HCT116 (cell line): Measurements from ENCODE around the gene ALDH7A1.

Experiments
- CEBPB ChIP-seq: IDR thresholded peaks from 2 replicates; pipeline ENCODE4 v1.6.1; 2012; ENCODE audit warnings: low read depth
- POLR2A ChIP-seq: IDR thresholded peaks from 2 replicates; pipeline ENCODE4 v1.7.0; 2011; ENCODE audit warnings: borderline replicate concordance; ENCODE audit not compliant: insufficient read depth, insufficient read length; ENCODE audit errors: extremely low read depth
- RAD21 ChIP-seq: IDR thresholded peaks from 2 replicates; pipeline ENCODE4 v1.6.1; 2012; ENCODE audit warnings: low read depth, mild to moderate bottlenecking
- SIN3A ChIP-seq: IDR thresholded peaks from 2 replicates; pipeline ENCODE4 v1.6.1; 2012; ENCODE audit warnings: low read depth
- SP1 ChIP-seq: IDR thresholded peaks from 2 replicates; pipeline ENCODE4 v1.6.1; 2012; ENCODE audit warnings: low read depth
- TCF7L2 ChIP-seq: IDR thresholded peaks from 2 replicates; pipeline ENCODE4 v1.7.0; 2011; ENCODE audit warnings: borderline replicate concordance, inconsistent platforms; ENCODE audit not compliant: insufficient read depth, insufficient read length; ENCODE audit errors: extremely low read depth
- TF ChIP-seq, protein P1 (sequence below), 3 experiments: fragments of 200-600 bp in 1 of 3; sonication (generic) in 1 of 3; IDR thresholded peaks in 2 of 3; conservative IDR thresholded peaks in 1 of 3; 2 replicates each; pipeline ENCODE4 v1.5.1; 2012 to 2017; ENCODE audit warnings: low read depth in 2 of 3, low read length in 2 of 3, antibody characterized with exemption in 1 of 3, borderline replicate concordance in 1 of 3, control low read depth in 1 of 3, mild to moderate bottlenecking in 1 of 3, mixed read lengths in 1 of 3, mixed run types in 1 of 3, moderate library complexity in 1 of 3; ENCODE audit not compliant: insufficient read depth in 1 of 3

DNA sequence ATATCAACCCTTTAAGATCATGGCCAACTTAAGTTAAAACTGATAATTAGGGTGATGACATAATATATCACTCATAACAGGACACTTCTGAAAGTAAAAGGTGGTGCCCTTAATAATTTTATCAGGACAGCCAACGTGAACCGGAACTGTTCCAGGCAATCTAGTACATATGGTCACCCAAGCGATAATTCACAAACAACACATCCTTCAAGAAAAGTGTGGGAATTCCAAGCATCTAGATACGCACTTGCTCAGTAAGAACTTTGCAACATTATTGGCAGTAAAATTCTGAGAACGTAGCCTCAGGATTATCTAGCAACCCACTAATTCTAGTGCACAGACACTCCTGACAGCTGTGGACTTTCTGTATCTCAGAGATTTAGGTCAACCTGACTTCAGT lies 85.7 kb downstream of the ALDH7A1 start:
- TF ChIP-seq SIN3A (no peak), TCF7L2 (no peak), POLR2A (no peak), CEBPB (no peak), RAD21 (no peak), SP1 (no peak)
- TF ChIP-seq, protein P1, sequence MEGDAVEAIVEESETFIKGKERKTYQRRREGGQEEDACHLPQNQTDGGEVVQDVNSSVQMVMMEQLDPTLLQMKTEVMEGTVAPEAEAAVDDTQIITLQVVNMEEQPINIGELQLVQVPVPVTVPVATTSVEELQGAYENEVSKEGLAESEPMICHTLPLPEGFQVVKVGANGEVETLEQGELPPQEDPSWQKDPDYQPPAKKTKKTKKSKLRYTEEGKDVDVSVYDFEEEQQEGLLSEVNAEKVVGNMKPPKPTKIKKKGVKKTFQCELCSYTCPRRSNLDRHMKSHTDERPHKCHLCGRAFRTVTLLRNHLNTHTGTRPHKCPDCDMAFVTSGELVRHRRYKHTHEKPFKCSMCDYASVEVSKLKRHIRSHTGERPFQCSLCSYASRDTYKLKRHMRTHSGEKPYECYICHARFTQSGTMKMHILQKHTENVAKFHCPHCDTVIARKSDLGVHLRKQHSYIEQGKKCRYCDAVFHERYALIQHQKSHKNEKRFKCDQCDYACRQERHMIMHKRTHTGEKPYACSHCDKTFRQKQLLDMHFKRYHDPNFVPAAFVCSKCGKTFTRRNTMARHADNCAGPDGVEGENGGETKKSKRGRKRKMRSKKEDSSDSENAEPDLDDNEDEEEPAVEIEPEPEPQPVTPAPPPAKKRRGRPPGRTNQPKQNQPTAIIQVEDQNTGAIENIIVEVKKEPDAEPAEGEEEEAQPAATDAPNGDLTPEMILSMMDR (IDR thresholded peaks at IDR 0.05 in 2 of 3, conservative IDR thresholded peaks at IDR 0.05 in 1 of 3; ENCODE audit: borderline replicate concordance in 1 of 3, insufficient read depth in 1 of 3, low read depth in 2 of 3, low read length in 2 of 3): no peak
